ENCODE results near the gene MADD. TPM values are rescaled to one million over a fixed set of nuclear protein-coding genes. Genes with fewer than 3 reads are reported as not detected.
A peak's percentile ranks its signal among the peaks of the same experiment; 100 is the strongest.

The MADD gene
- total RNA-seq, 1 donor from 2014 or later, result 39.7 TPM

GRCh38 chr11:47355283-47356128 lies 85.6 kb downstream of the MADD start:
- peak; percentile 56 for DNase-seq (ENCODE audit: extremely low read depth, low read depth, low spot score)

GRCh38 chr11:47356129-47356997 lies 86.4 kb downstream of the MADD start:
- no peak for DNase-seq (ENCODE audit: extremely low read depth, low read depth, low spot score)

- DNase-seq (ENCODE audit: extremely low read depth, low read depth, low spot score), result no peak
These were observed 87.0 kb downstream of the MADD start for GRCh38 chr11:47356998-47357329.

- DNase-seq (ENCODE audit: extremely low read depth, low read depth, low spot score), result no peak
These were observed 88.2 kb downstream of the MADD start for GRCh38 chr11:47357985-47358730.

- DNase-seq (ENCODE audit: extremely low read depth, low read depth, low spot score), result no peak
These were observed 88.8 kb downstream of the MADD start for GRCh38 chr11:47358731-47359051.

- DNase-seq (ENCODE audit: extremely low read depth, low read depth, low spot score), result no peak
These were observed 89.2 kb downstream of the MADD start for GRCh38 chr11:47359162-47359561.

- no peak for DNase-seq (ENCODE audit: extremely low read depth, low read depth, low spot score)
These were observed 89.7 kb downstream of the MADD start for GRCh38 chr11:47359586-47359985.

- DNase-seq (ENCODE audit: extremely low read depth, low read depth, low spot score), result no peak
These were observed 90.4 kb downstream of the MADD start for GRCh38 chr11:47360341-47360740.

- DNase-seq (ENCODE audit: extremely low read depth, low read depth, low spot score), result no peak
These were observed 91.5 kb downstream of the MADD start for GRCh38 chr11:47361419-47361818.

GRCh38 chr11:47366020-47366490 lies 96.1 kb downstream of the MADD start:
- no peak for DNase-seq (ENCODE audit: extremely low read depth, low read depth, low spot score)

- no peak for DNase-seq (ENCODE audit: extremely low read depth, low read depth, low spot score)
These were observed 99.7 kb downstream of the MADD start for GRCh38 chr11:47369676-47370075.

GRCh38 chr11:47372422-47372821 lies 102.5 kb downstream of the MADD start:
- no peak for DNase-seq (ENCODE audit: extremely low read depth, low read depth, low spot score)

- DNase-seq (ENCODE audit: extremely low read depth, low read depth, low spot score), result peak; percentile 23
These were observed 104.2 kb downstream of the MADD start for GRCh38 chr11:47373876-47374719.

GRCh38 chr11:47374720-47375019 lies 104.7 kb downstream of the MADD start:
- no peak for DNase-seq (ENCODE audit: extremely low read depth, low read depth, low spot score)

GRCh38 chr11:47375020-47375419 lies 105.1 kb downstream of the MADD start:
- no peak for DNase-seq (ENCODE audit: extremely low read depth, low read depth, low spot score)

GRCh38 chr11:47375546-47376085 lies 105.7 kb downstream of the MADD start:
- DNase-seq (ENCODE audit: extremely low read depth, low read depth, low spot score), result no peak

- no peak for DNase-seq (ENCODE audit: extremely low read depth, low read depth, low spot score)
These were observed 106.2 kb downstream of the MADD start for GRCh38 chr11:47376107-47376524.

GRCh38 chr11:47376525-47377371 lies 106.8 kb downstream of the MADD start:
- no peak for DNase-seq (ENCODE audit: extremely low read depth, low read depth, low spot score)

- DNase-seq (ENCODE audit: extremely low read depth, low read depth, low spot score), result no peak
These were observed 107.7 kb downstream of the MADD start for GRCh38 chr11:47377571-47378009.
